Body of pancreas (tissue), 4 donors: ENCODE data around the gene EYA3. TPM values are rescaled to one million over a fixed set of nuclear protein-coding genes. Genes with fewer than 3 reads are reported as not detected.
A peak's percentile ranks its signal among the peaks of the same experiment; 100 is the strongest.

Experiments
- ATAC-seq: fragments of 150-250 bp; one replicate; pipeline ENCODE4 v1.9.1; 2016
- DNase-seq, 4 donors: peaks; one replicate each; pipeline ENCODE4 v3.0.0-alpha.2; 2019
- H3K27ac ChIP-seq, 4 donors: fragments of 200-600 bp; sonication (generic); 1 replicate in 3 of 4; 2 replicates in 1 of 4; pipeline versions ENCODE4 v1.5.1 to v1.6.1; 2016 to 2019; ENCODE audit warnings: mild to moderate bottlenecking in 1 of 4, mixed read lengths in 1 of 4, moderate library complexity in 1 of 4
- H3K27me3 ChIP-seq, 2 donors: fragments of 200-600 bp; sonication (generic); one replicate each; pipeline ENCODE4 v1.6.0; 2016; ENCODE audit warnings: mild to moderate bottlenecking in 1 of 2
- H3K36me3 ChIP-seq, 2 donors: fragments of 200-600 bp; sonication (generic); replicated peaks in 1 of 2; 2 replicates each; pipeline ENCODE4 v1.5.1; 2016; ENCODE audit warnings: low read depth in 2 of 2; ENCODE audit not compliant: insufficient read depth in 1 of 2
- H3K4me1 ChIP-seq: fragments of 200-600 bp; sonication (generic); one replicate; pipeline ENCODE4 v1.6.0; 2016
- H3K4me3 ChIP-seq, 2 donors: fragments of 200-600 bp; sonication (generic); 1 replicate in 1 of 2; 2 replicates in 1 of 2; pipeline ENCODE4 v1.5.1; 2016 to 2019
- H3K9me3 ChIP-seq, 3 donors: fragments of 200-600 bp; sonication (generic); 1 replicate in 2 of 3; 2 replicates in 1 of 3; pipeline ENCODE4 v1.5.1; 2016
- POLR2A ChIP-seq, 3 donors: fragments of 450-650 bp; IDR thresholded peaks; one replicate each; pipeline ENCODE4 v1.6.1; 2016; ENCODE audit warnings: antibody characterized with exemption in 3 of 3, mild to moderate bottlenecking in 2 of 3
- WGBS, 2 donors: methylation state at CpG; one replicate each; pipeline ENCODE4 v1.1.5; 2017; 5-methylcytosine and 5-hydroxymethylcytosine counted together
- intact Hi-C: fragments of 100-400 bp; cut with DNase I; formaldehyde crosslinking; loops from one replicate; pipeline ENCODE4 v1.15.1; 2023
- total RNA-seq, 2 donors: library from RNA; depleted of rRNA; stranded (reverse); fragments of >200 nt; gene quantifications; one replicate each; pipeline ENCODE4 v1.1.0, GENCODE V29; 2016
- TF ChIP-seq, protein P1 (sequence below), 7 experiments: fragments of 450-650 bp in 4 of 7; fragments of 200-600 bp in 3 of 7; sonication (generic) in 3 of 7; IDR thresholded peaks; one replicate each; pipeline ENCODE4 v1.5.1; 2016 to 2019; ENCODE audit warnings: antibody characterized with exemption in 7 of 7

EYA3 gene
- total RNA-seq, 2 donors from 2014 or later, result 7.8 to 15.5 TPM

DNA sequence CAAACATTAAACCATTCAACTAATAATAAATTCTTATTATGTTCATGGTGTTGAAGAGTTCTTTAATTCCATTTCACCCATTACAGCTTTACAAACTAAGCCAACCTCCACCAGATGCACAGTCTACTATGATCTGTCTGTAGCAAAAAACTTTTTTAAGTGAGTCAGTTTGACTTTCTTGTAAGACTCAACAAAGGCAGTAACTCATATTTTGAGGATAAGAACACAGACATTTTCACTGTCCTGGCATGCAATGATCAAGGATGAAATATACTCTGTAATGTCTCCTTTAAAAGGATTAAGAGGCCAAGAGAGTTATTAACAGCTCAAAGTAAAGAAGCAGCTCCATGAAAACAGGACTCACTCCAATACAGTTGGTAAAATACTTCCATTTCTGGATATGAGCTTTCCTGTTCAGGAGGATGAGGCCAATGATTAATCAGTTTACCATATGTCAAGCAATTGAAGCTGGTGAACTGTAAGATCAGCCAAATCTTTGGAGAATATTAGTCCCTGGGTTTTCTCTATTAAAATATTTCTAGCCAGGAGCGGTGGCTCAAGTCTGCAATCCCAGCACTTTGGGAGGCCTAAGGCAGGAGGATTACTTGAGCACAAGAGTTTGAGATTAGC lies 108.1 kb downstream of the EYA3 start:
- DNase-seq, result no peak
- H3K27me3 ChIP-seq, result no peaks in the 10 kb centered on the region
- peaks cover 0 to 2% of the 10 kb centered on the region in 2 donors for H3K36me3 ChIP-seq
- H3K4me3 ChIP-seq, result no peak overlapping the region
- WGBS, 2 donors, result 73 to 87% methylated on average over 1 of the region's 1 CpG
- H3K27ac ChIP-seq, result no peak overlapping the region
- intact Hi-C loops, result no loop called here
- H3K4me1 ChIP-seq, result peaks cover 7% of the 10 kb centered on the region
- no peaks in the 10 kb centered on the region for H3K9me3 ChIP-seq
- no peak for ATAC-seq
- TF ChIP-seq POLR2A (IDR thresholded peaks at IDR 0.05), result no peak
- TF ChIP-seq, protein P1, sequence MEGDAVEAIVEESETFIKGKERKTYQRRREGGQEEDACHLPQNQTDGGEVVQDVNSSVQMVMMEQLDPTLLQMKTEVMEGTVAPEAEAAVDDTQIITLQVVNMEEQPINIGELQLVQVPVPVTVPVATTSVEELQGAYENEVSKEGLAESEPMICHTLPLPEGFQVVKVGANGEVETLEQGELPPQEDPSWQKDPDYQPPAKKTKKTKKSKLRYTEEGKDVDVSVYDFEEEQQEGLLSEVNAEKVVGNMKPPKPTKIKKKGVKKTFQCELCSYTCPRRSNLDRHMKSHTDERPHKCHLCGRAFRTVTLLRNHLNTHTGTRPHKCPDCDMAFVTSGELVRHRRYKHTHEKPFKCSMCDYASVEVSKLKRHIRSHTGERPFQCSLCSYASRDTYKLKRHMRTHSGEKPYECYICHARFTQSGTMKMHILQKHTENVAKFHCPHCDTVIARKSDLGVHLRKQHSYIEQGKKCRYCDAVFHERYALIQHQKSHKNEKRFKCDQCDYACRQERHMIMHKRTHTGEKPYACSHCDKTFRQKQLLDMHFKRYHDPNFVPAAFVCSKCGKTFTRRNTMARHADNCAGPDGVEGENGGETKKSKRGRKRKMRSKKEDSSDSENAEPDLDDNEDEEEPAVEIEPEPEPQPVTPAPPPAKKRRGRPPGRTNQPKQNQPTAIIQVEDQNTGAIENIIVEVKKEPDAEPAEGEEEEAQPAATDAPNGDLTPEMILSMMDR (IDR thresholded peaks at IDR 0.05), result no peak

DNA sequence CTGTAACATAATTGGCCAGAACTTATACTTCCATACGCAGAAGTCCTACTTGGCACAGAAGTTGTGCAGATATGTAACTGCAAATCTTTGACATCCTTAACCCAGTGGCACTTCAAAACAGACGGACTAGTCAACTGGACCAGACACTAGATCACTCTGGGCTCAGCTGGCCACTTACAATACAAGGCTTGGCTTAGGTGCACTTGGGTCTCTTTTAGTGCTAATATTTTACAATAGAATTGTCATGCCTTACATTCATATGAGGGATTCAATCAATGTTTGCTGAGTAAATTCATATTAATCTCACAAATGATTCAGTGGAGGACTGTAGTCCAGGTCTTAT lies 108.6 kb downstream of the EYA3 start:
- WGBS, 2 donors, result 15 to 17% methylated on average over 2 of the region's 2 CpGs
- Histone ChIP-seq H3K36me3 (peaks cover 0 to 2% of the 10 kb centered on the region in 2 donors), H3K4me1 (peaks cover 7% of the 10 kb centered on the region), H3K27ac (no peak overlapping the region), H3K4me3 (no peak overlapping the region), H3K27me3 (no peaks in the 10 kb centered on the region), H3K9me3 (no peaks in the 10 kb centered on the region)
- intact Hi-C loops, result loop anchor here (5.0 kb wide), 1 partner anchor 123 kb away; no protein-coding TSS in a partner anchor
- TF ChIP-seq, protein P1 (IDR thresholded peaks at IDR 0.05), result no peak
- no peak for TF ChIP-seq POLR2A (IDR thresholded peaks at IDR 0.05)
- ATAC-seq, result no peak
- DNase-seq, result no peak

GRCh38 chr1:27979151-27979858 lies 109.1 kb downstream of the EYA3 start:
- no peak overlapping the region for H3K4me3 ChIP-seq
- DNase-seq (peak in 1 of 4 donors; percentile 32), ATAC-seq (peak; percentile 81)
- no peaks in the 10 kb centered on the region for H3K9me3 ChIP-seq
- WGBS, 2 donors, result 84 to 92% methylated on average over 1 of the region's 1 CpG
- intact Hi-C loops, result loop anchor here (5.0 kb wide), 1 partner anchor 122 kb away; no protein-coding TSS in a partner anchor
- TF ChIP-seq POLR2A (IDR thresholded peaks at IDR 0.05), result no peak
- TF ChIP-seq, protein P1 (IDR thresholded peaks at IDR 0.05), result peak in 6 of 7 experiments; percentile 29 to 68 (median 60)
- no peaks in the 10 kb centered on the region for H3K27me3 ChIP-seq
- H3K36me3 ChIP-seq, result peaks cover 0 to 2% of the 10 kb centered on the region in 2 donors
- H3K4me1 ChIP-seq, result peaks cover 7% of the 10 kb centered on the region
- no peak overlapping the region for H3K27ac ChIP-seq

- Histone ChIP-seq H3K4me1 (peaks cover 1% of the 10 kb centered on the region), H3K27me3 (no peaks in the 10 kb centered on the region), H3K4me3 (no peak overlapping the region), H3K36me3 (peaks cover 0 to 2% of the 10 kb centered on the region in 2 donors), H3K27ac (no peak overlapping the region), H3K9me3 (no peaks in the 10 kb centered on the region)
- TF ChIP-seq POLR2A (IDR thresholded peaks at IDR 0.05), result no peak
- ATAC-seq (no peak), DNase-seq (no peak)
- intact Hi-C loops, result no loop called here
Measured at GRCh38 chr1:27974417-27974781, 114.0 kb downstream of the EYA3 start.

DNA sequence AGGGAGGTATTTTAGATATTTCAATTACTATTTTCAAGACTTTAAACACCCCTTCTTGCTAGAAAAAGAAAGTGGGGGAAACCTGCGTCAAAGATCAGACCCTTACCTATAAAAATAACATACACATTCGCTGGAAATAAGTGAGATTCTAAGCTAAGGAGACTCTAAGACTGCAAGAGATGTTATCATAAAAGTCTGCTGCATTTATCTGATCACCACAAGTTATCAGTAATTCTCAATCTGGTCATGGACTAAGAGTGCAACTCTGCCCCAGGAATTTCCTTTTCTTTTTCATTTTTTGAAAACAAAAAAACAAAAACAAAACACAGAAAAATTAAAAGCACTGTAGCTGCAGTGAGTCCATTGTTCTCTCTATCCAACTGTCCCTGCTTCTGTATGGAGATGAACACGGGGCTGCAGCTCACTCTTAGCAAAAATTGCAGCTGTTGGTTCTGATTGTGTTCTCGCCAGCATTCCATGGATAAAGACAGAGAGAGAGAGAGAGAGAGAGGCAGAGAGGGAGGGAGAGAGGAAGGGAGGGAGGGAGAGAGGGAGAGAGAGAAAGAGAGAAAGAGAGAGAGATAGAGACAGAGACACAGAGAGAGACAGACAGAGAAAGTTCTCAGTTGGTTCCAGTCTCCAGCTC lies 114.5 kb downstream of the EYA3 start:
- Histone ChIP-seq H3K4me3 (no peak overlapping the region), H3K9me3 (no peaks in the 10 kb centered on the region), H3K27me3 (no peaks in the 10 kb centered on the region), H3K4me1 (no peaks in the 10 kb centered on the region), H3K36me3 (peaks cover 0 to 2% of the 10 kb centered on the region in 2 donors), H3K27ac (no peak overlapping the region)
- WGBS, 2 donors, result 64 to 67% methylated on average over 4 of the region's 4 CpGs
- TF ChIP-seq POLR2A (IDR thresholded peaks at IDR 0.05), result no peak
- TF ChIP-seq, protein P1 (IDR thresholded peaks at IDR 0.05), result no peak
- intact Hi-C loops, result no loop called here
- DNase-seq (no peak), ATAC-seq (no peak)
